CD4-positive, alpha-beta T cell treated with Interleukin-10 for 1 hour (primary cell): Measurements from ENCODE around the gene CSTPP1.
"Not testable (repeated sequence)": the region's sequence is repeated elsewhere in the genome, so short reads cannot be mapped to it uniquely, and the experiment has no call there.

Experiments used
- DNase-seq: peaks from one replicate; pipeline ENCODE4 v3.0.0-alpha.2; 2020

Gene CSTPP1

DNA sequence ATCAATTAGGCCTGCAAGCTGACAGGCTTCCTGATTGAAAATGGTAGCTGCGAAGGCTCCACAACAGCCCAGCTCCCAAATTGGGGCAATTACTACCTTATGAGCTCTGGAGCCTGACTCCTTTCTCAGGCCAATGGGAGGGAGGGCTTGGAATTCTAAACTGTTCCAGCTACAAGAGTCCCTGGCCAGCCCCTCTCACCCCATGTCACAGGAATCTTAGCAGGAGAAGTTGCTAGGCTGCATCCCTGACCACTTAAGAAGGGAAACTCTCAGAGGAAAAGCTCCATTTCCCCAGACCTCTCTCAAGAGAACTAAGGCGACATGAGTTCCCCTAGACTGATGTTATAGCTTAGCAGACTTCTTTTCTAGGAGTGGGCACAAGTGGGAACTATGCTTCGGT, 23.1 kb upstream of the CSTPP1 start:
- no peak for DNase-seq

GRCh38 chr11:46914363-46914762, 22.2 kb upstream of the CSTPP1 start:
- no peak for DNase-seq

GRCh38 chr11:46914910-46915309, 21.7 kb upstream of the CSTPP1 start:
- no peak for DNase-seq

DNA sequence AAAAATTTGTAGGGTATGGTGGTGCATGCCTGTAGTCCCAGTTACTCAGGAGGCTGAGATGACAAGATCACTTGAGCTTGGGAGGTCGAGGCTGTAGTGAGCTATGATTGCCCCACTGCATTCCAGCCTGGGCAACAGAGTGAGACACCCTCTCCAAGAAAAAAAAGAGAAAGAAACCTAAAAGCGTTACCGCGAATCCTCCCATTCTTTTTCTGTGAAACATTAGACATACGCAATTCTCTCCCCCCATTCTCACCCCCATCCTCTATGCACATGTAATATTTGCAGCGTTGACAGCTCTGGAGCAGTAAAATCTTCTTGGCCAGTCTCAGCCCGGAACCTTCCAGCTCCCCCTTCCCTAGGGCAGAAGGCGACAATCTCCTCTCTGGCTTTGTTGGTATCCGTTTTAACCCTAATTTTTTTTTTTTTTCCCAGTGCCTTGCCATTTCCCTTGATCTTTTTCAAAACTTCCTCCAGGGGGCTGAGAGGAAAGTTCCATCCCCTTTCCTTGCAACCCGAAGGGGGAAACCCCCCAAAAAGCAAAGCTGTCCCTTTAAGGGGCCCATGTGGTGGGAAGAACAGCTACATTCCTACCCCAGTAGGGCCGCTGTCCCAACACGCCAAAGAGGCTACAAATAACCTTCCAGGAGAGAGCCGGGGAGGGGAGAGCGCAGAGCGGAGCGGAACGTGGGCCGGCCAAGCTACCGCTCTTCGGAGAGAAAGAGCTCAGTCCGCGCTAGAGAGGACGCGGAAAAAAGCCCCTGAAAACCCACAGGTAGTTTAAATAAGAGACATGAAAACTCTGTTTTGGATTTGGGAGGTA, 20.1 kb upstream of the CSTPP1 start:
- DNase-seq = no peak

- DNase-seq = no peak
These were observed 19.3 kb upstream of the CSTPP1 start for GRCh38 chr11:46917109-46917761.

DNA sequence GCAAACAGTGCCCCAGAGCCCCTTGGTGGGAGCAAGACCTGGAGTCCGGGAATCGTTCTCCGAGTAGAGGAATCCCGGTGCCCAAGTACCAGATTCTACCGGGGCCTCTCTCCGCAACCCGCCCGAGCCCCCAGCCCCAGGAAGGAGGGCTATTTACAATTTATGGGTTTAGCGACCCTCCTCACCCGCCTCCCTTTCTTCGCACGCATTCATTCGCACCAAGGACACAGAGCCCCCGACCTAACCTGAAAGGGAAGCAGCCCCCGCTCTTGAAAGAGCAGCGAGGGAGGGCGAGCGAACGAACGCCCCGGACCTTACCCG, 18.8 kb upstream of the CSTPP1 start:
- no peak for DNase-seq

DNA sequence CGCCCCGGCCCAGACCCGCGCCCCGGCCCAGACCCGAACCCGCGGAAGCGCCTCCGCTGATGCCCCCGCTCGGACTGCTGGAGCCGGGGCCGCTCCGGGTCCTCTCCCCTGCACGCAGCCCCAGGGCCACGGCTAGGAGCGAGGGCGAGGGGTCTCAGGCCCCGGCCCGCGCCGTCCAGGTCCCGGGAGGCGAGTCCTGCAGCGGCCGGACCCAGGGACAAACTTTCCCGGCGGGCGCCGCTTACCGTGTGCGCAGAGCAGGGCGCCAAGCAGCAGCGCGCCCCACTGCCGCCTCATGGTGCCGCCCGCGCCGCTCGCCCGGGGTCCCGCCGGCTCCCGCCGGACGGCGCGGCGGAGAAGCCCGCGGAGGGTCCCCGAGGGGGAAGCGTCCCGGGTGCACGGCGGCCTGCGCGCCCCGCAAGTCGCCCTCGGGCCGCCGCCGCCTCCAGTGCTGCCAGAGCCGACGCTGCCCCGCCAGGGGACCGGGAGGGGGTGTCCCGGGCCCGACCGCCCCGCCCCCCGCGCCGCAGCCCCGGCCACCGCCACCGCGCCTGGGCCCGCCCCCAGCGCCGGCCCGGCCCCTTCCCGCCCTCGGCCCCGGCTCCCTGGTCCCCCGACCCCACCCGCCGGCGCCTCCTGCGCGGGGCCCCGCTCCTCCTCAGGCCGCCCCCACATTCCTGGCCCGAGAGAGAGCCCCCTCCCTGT, 18.3 kb upstream of the CSTPP1 start, which contains the start of gene LRP4:
Gene LRP4, minus strand, starts transcription at position 468 of the 705 bp plus-strand sequence. Its CDS starts 171 bp downstream, at position 297.
- DNase-seq = peak; percentile 35

DNA sequence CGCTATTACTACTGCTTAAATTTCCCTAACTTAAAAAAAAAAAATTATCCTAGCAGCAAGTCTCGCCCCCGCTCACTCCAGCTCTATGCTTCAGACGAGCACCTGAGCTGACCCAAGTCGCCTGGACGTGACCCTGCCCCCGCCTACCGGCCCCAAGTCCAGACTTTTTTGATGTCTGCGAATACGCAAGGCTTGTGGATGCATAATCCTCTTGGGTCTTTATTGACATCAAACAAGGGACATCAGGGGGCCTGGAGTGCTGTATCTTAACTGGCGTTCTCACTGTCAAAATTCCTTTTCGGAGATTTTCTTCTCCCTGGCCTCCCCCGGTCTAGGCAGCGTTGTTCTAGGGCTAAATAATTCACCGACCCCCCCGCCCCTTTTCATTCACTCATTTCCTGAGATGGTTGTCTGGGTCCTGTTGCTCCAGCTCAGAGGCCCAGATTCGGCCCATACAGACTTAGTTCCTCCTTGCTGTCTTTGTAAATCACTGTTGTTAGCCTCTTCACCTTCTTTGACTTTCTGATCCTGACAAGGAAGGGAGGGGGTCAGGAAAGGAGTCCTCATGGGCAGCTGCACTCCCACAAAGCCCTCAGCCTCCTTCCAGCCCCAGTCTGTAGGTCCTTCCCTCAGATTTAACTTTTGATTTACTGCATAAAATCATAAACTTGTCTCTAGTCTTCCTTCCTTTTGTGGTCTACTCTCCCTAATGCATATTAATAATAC, 17.6 kb upstream of the CSTPP1 start:
- DNase-seq = no peak

GRCh38 chr11:46920755-46921154, 15.8 kb upstream of the CSTPP1 start:
- DNase-seq = no peak

DNA sequence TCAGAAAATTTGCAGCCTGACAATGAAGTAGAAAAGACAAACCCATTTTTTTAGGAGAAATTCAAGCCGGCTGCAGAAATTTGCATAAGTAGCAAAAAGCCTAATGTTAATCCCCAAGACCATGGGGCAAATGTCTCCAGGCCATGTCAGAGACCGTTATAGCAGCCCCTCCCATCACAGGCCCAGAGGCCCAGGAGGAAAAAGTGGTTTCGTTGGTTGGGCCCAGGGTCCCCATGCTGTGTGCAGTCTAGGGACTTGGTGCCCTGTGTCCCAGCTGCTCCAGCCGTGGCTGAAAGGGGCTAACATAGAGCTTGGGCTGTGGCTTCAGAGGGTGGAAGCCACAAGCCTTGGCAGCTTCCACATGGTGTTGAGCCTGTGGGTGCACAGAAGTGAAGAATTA, 8.6 kb upstream of the CSTPP1 start:
- DNase-seq = not testable (repeated sequence)

DNA sequence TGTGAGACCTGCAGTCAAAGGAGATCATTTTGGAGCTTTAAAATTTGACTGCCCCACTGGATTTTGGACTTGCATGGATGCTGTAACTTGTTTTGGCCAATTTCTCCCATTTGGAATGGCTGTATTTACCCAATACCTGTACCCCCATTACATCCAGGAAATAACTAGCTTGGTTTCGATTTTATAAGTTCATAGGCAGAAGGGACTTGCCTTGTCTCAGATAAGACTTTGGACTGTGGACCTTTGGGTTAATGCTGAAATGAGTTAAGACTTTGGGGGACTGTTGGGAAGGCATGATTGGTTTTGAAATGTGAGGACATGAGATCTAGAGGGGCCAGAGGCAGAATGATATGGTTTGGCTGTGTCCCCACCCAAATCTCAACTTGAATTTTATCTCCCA, 7.9 kb upstream of the CSTPP1 start:
- DNase-seq = not testable (repeated sequence)

DNA sequence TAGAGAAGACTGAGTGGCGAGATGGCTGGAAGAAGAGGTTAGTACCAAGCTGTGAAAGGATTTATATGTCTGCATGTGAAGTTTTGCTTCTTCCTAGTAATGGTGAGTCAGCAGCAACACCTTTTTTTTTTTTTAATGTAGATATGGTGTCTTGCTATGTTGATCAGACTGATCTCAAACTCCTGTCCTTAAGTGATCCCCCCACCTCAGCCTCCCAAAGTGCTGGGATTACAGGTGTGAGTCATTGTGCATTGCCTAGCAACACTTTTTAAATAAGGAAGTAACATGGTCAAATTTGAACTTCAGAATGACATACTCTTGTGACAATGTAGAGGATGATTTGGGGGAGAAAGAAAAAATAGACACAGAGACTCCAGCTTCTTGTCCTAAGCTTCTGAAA, 6.5 kb upstream of the CSTPP1 start:
- no peak for DNase-seq

- no peak for DNase-seq
These were observed 5.6 kb downstream of the CSTPP1 start for GRCh38 chr11:46942172-46942571.

DNA sequence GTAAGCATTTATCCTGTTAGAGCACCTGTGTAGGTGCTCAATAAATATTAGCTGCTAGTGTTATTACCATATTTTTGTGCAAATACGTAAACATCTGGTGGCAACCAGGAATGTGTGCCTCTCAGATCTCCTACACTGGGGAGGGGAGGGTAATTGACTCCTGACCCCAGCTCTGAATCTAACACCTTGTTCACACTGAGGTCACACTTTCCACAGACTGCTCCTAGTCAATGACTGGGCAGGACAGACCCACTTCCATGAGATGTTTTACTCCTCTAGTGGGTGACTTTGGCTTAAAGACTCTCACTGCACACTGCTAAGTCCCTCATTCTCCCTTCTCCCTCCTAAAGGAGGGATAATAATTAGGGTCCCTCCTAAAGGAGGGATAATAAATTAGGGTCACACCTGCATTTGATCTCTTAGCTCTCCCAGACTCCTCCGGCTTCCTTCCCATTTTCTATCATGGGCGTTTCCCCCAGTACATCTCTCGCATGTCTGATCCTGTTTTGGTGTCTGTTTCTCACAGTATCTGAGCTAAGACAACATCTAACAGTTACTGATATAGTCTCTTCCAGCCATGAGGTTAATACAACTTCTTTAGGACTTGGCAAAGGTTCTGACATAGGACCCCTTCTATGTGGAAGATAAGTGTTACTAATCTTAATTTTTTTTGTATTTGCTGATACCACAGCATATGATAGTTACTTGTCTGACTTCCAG, 8.0 kb downstream of the CSTPP1 start:
- DNase-seq = no peak

GRCh38 chr11:46947399-46948077, 11.0 kb downstream of the CSTPP1 start:
- DNase-seq = no peak

DNA sequence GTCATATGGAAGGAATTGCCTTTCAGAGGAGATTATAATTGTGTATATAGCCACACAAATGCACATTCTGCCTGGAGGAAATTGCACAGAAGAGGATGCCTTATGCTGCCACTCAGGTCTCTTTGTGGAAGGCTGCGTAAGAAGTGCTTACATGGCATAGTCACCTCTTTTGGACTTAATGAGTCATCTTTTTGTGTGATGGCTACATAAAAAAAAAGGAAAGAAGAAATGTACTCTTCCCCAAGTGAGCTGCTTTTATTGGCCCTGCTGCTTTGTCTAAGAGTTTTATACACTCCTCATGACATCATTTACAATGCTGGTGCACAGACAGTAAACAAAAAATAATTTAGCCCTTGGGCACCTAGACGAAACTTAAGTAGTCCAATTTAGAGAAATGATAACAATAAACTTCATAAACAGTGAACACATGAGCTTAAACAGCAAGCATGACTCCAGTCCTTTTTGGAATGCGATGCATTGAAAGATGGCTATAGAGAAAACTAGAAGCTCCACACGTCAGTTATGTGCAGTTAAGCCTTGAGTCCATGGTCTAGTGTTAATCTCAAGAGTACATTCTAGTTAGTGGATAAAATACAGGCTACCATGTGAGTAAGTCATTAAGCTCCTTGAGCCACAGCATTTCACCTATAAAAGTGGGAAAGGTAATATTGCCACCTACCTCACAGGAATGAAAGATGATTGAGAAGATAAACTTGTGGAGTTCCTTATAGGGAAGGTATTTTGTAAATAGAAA, 12.0 kb downstream of the CSTPP1 start:
- DNase-seq = no peak

GRCh38 chr11:46949297-46949696, 12.7 kb downstream of the CSTPP1 start:
- DNase-seq = no peak

DNA sequence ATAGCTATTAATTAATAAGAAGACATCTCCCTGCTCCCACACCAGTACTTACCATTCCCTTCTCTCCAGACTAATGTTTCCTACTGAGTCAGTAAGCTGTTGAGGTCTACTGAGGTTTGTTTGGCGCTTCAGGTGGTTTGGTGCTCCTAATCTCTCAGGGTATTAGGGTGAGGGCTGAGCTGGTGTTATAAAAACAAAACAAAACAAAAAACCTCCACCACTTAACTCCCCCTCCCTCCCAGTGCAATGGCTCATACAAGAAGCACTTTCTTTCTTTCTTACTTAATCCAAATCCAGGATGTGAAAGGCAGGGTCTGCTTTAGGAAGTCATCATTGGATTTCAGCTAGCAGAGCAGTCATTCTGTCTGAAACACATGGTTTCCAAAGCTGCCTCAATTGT, 15.3 kb downstream of the CSTPP1 start:
- no peak for DNase-seq

DNA sequence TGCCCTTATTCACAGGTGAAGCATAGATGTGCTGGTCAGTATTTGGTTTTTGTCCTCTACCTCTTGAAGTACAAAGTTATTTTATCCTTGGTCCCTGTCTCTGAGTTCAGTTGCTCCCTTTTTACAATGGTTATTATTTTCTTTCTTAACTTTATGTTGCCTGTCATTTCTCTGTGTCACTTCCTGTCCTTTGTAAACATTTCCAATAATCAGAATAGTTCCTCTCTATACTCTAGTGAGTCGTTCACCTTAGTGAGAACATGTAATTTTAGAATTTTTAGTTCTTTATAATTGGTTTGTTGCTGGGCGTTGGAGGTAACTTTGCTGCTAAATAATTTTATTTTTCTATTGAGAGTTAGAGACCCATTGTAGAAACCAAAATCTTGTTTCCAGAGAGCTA, 16.0 kb downstream of the CSTPP1 start:
- no peak for DNase-seq

- no peak for DNase-seq
These were observed 16.5 kb downstream of the CSTPP1 start for GRCh38 chr11:46953093-46953492.

DNA sequence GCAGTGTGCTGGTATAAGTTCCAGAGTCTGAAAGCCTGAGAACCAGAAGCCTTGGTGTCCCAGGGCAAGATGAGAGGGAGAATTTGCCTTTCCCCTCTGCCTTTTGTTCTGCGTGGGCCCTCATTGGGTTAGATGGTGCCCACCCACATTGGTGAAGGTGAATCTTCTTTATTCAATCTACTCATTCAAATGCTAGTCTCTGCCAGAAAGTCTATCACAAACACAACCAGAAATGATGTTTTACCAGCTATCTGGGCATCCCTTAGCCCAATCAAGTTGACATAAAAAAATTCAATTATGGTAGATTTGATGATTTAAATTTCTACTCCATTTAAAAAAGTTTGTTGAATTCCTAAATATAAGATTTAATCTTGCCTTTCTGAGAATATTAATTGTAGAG, 22.2 kb downstream of the CSTPP1 start:
- no peak for DNase-seq
